ENCODE results near the gene ABLIM3. TPM values are rescaled to one million over a fixed set of nuclear protein-coding genes. Genes with fewer than 3 reads are reported as not detected.

Gene ABLIM3
- total RNA-seq, 1 donor from 2014 or later: 131 TPM

DNA sequence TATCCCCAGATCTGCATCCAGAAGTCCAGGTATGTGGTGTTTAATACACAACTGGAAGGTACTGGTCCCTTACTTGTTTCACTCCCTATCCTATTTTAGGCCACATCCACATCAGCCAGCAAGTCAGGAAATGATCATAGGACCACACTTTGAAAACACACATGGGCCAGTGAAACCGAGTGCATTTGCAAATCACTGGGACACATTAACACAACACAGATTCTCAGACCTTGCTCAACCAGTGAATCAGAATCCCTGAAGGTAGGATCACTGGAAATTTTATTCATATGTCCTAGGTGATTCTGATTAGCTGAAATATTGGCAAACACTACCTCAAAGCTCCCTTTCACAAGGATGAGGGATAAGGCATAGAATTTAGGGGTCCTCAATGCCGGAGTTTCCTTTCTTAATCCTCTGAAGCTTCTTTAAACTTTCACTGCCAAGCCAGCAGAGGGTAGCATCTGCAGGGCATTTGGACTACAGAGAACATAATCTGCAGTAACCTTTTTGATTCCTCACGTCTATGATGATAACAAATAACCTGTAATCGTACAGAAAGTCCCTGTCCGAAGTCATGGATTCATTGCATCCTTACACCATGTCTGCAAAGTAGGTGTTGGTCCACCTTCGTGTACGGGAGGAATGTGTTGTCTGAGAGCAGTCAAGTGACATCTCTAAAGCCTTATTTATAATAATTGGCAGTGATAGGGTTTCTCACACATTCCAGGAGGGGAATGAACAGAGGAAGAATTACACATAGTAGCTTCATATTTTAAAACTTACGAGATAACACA, 11.0 kb upstream of the ABLIM3 start:
- ATAC-seq (ENCODE audit: poor library complexity): peak; percentile 47
- intact Hi-C loops (cut with DNase I): no loop called here
- no peak for DNase-seq

DNA sequence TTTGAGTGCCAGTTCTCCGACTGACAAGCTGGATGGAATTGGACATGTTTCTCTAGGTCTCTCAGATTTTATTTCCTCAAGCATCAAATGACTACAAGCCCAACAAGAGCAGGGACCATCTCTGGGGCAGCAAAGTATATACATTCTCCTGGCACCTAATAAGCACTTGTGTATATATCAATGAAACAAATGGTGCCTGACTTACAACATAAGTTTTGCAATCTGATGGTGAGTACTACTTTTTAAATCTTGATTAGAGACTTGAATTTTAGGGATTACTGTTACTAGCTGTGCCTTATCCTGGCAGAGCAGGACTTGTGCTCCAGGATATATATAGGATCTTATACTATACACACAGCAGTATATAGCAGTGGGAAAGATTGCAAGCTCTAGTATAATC, 8.8 kb upstream of the ABLIM3 start:
- ATAC-seq (ENCODE audit: poor library complexity) (no peak), DNase-seq (no peak)
- intact Hi-C loops (cut with DNase I): no loop called here

DNA sequence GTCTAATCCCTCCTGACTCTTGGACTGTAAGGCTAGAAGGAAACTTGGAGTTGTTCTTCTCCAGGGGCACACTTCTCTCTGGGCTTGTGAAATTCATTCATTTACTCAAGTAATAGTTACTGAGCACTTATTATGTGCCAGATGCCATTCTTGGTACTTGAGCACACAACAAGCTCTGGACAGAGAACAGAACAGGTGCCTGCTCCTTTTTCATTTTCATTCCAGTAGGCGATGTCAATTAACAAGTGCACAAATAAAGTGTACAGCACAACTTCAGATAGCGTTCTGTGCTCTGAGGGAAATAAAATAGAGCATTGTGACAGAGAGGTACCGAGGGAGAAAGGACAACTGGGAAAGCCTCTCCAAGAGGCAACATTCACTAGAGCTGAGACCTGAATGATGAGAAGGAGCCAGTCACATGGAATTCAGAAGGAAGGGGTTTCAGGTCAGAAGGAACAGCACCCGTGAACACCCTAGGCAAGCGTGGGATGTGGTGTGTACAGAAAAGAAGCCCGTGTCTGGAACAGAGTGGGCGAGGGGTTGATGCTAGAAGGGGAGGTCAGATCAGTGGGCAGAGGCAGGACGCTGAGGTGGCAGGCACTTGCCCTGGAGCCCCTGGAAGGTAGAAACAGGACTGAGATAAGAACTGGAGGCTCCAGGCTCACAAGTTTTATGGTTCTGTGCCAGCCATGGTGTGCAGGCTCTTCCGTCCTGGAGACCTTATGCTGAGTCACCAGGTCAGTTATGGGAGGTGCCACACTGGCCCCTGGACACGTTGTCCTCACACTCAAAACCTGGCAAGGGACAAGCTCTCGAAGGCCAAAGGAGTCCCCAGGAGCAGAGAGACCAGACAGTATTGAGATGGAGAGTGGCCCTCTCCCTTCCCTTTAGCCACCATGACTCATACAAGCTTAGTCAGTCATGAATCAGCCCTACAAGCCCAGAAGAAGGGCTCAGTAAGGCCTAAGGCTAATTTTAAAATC, 7.2 kb upstream of the ABLIM3 start:
- intact Hi-C loops (cut with DNase I): no loop called here
- peak; percentile 84 for ATAC-seq (ENCODE audit: poor library complexity)
- peak; percentile 74 for DNase-seq

DNA sequence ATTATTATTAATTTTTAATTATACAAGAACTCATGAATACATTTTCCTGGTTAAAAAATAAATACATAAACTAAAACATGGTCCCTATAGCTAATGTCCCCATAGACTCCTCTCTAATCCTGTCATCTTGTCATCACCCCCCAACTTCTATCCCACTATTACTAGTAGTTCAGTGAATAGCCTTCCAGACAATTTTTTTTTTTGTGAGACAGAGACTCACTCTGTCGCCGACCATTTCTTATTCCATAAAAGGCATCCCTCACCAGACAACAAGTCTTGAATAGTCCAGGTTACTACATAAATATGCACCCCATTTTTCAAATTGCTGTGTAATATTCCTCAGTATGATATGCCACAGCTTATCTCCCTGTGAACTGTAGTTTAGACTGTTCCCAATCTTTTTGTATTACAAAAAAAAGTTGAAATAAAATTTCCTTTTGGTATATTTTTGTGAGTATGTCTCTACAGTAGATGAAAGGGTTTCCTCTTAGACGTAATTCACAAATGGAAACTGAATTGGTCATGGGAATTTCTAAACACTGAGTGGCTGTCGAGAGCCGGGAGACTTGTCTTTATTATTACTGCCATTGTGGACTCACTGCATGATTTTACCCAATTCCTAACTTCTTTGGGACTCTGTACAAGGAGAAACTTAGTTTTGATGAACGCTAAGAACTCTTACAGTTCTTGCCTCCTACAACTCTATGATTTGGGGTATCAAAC, 6.4 kb upstream of the ABLIM3 start:
- no peak for ATAC-seq (ENCODE audit: poor library complexity)
- no peak for DNase-seq
- intact Hi-C loops (cut with DNase I): no loop called here

DNA sequence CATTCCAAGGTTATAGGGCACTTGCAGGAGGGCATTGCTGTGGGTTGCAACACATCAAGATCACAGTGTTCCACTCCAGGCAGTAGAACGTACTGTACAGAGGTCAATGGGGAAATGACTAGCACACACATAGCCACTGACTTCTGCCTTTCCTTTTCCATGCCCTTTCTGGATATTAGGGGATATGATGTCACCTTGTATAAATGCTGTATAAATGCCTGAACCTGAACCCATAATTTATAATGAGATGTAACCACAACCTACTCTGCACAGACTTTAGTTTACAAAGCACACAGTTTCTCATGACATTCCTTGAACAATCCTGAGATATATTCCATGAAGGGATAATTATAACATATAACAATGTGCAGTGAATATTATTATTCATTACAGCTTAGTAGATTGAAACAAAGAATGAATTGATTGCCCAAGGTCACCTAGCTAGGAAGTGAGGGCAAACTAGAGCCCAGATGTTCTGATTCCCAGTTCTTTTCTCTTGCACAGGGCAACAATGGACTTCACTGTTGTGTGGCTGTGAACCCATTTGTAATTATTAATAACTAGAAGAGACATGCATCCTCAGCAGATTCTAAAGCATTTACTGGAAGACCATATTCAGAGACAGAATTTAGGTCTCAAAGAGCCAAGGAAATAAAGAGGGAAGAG, 5.6 kb upstream of the ABLIM3 start:
- intact Hi-C loops (cut with DNase I): no loop called here
- peak; percentile 68 for ATAC-seq (ENCODE audit: poor library complexity)

DNA sequence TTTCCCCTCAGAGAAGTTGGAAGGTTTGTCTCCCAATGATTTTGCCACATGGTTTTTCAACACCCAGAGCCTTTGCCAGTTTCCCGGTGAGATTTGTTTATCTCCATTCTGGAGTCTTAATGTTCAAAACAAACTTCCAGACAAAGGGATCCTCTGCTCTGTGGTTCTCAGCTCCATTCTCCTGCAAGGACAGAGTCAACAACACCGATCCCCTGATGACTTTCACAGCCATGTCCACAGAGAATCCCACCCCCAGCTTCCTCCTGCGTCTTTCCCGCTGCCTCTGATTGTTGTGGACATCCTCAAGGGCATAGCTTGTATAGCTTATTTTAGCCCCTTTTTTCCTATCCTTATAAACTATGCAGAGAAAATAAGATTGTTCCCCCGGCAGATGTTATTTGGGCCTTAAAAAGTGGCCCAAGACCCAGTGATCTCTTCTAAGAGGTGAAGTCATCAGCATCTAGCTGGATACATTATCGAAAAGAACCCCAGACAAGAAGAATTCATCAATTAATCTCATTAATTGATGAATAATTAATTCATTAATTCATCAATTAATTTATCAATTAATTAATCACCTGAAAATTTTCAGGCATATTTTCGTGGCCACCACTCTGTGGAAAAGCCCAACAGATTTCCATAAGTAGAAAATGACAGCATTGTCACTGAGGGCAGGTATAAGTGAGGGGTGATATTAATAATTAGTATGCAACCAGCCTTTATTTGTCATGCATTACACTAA, 2.9 kb upstream of the ABLIM3 start:
- DNase-seq (no peak), ATAC-seq (ENCODE audit: poor library complexity) (no peak)
- intact Hi-C loops (cut with DNase I): no loop called here

More for the DNA sequence above, 5.6 kb upstream of the ABLIM3 start:
- no peak for DNase-seq

DNA sequence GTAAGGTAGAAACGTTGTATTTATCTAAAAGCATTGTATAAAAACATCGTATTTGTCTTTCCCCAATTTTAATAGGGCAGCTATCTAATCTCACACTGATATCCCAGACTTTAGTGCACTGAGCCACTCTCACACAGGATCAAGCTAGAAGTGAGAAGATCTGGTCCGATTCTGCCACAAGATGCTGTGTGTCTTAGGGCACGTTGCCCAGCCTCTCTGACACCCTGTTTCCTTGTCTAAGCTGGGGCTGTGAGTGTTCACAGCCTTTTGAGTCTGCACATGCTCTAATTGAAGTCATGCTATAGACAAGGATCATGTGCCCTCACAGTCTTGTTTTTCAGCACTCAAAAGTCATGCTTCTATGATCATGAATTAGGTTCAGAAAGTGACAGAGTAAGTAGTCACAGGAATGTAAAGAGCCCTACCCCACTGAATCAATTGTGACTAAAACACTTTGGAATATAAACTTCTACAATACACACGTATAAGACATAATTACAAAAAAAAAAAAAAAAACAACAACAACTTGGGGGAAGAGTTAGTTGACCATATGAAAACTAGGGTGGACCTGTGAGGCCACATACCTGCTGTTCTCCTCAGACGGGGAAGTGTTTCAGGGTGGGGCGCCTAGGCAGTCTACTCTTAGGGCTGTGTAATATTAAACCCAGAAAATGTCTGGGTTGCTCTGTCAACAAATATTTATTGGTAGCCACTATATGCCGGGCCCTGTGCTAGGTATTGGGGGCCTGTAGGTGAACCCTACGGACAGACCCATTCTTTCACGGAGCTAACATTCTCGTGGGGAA, 893 bp upstream of the ABLIM3 start:
- intact Hi-C loops (cut with DNase I): loop anchor here (2.0 to 5.0 kb wide), 2 partner anchors 37 to 90 kb away; no protein-coding TSS in a partner anchor
- ATAC-seq (ENCODE audit: poor library complexity) (no peak), DNase-seq (no peak)

DNA sequence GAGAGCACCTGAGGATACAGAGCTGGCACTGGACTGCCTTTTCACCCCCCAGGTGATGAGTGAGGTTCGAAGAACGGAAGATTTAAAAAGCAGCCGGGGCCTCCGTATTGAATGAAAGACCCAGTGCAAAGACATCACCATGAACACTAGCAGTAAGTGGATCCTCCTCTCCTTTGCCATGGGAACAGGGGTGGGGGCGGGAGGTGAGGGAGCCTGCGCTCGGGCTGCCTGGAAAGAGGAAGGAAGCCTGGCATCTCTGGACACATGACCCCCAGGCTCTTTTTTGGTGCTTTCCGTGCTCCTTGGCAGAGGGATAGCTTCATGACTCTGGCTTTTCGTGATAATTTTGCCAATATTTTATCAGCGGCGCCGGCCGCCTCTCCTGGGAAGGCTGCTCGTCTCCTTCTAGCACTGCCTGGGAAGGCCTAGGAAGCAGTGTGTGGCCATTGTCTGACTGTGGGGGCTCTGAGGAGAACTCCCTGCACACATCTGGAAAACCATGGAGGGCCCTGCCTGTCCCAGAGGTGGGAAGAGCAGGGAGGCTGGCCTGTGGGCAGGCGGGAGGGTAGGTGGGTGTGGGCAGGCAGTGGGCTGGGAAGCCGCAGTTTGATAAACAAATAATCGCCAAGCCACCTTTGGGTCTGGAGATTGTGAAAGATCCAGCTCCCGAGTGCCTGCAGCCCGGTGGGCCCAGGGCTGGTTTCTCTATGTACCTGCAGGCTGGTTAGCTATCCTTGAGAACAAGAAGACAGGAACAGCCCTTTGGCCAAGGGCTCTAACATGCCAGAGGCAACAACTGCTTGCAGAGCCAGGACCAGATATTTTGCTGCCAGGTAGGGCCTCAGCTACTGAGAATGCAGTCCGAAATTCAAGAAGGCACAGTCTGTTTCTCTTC, 911 bp downstream of the ABLIM3 start:
- DNase-seq (peak; percentile 63), ATAC-seq (ENCODE audit: poor library complexity) (peak; percentile 77)
- intact Hi-C loops (cut with DNase I): loop anchor here (2.0 to 5.0 kb wide), 2 partner anchors 35 to 89 kb away; no protein-coding TSS in a partner anchor

DNA sequence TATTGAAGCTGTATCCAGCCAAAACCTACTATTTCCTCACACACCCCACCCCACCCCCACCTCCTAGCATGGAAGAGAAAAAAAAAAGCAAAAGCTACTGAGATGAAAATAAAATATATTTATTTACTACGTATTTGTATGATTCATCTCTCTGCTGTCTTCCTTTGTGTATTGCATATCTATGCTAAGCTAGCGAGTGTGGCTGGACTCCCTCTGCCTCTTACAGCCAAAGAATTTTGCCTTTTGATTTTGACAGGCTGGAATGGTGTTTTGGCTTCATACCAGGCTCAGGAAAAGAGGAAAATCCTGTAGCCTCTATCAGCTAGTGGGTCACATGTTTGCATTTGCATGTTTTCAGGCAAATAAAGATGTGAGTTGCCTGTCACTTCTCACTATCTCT, 2.2 kb downstream of the ABLIM3 start:
- ATAC-seq (ENCODE audit: poor library complexity): peak; percentile 51
- DNase-seq: no peak
- intact Hi-C loops (cut with DNase I): loop anchor here (5.0 kb wide), 1 partner anchor 34 kb away; no protein-coding TSS in a partner anchor

DNA sequence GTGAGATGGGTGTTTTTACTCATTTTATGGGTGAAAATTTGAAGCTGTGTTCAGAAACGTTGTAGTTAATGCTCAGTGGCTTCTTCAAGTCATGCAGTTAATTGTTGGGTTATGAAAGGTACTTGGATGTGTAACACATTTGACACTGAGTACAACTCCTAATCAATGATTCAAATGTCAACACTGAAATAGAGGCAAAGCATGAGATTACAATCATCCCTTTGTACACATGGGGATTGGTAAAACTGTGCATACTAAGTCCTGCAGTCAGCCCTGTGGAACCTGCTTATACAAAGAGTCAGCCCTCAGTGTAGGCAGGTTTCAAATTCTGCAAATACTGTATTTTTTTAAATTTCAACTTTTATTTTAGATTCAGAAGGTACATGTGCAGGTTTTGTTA, 3.3 kb downstream of the ABLIM3 start:
- intact Hi-C loops (cut with DNase I): loop anchor here (5.0 kb wide), 1 partner anchor 33 kb away; no protein-coding TSS in a partner anchor
- DNase-seq (no peak), ATAC-seq (ENCODE audit: poor library complexity) (no peak)

DNA sequence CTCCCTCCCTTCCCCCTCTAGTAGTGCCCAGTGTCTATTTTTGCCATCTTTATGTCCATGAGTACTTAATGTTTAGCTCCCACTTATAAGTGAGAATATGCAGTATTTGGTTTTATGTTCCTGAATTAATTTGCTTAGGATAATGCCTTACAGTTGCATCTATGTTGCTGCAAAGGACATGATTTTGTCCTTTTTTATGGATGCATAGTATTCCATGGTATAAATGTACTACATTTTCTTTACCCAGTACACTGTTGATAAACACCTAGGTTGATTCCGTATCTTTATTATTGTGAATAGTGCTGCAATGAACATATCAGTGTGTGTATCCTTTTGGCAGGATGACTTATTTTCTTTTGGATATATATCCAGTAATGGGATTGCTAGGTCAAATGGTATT, 3.8 kb downstream of the ABLIM3 start:
- intact Hi-C loops (cut with DNase I): no loop called here
- no peak for ATAC-seq (ENCODE audit: poor library complexity)
- no peak for DNase-seq

DNA sequence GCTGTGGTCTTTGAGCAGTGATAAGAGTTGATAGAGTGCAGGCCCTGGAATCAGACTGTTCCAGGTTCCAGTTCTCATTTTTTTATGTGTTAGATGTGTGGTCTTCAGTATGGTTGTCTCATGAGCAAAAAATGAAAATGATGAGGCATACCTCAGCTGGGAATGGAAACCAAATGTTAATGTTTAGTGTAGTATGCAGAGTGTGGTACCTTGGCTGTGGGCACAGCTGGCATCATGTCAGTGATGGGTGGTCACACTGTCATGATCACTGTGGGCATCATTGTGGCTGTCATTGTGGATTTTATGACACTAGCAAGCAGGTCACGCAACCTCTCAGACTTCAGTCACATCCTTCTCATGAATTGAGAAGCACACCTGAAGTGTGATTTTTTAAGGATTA, 6.4 kb downstream of the ABLIM3 start:
- DNase-seq: no peak
- intact Hi-C loops (cut with DNase I): no loop called here
- no peak for ATAC-seq (ENCODE audit: poor library complexity)

DNA sequence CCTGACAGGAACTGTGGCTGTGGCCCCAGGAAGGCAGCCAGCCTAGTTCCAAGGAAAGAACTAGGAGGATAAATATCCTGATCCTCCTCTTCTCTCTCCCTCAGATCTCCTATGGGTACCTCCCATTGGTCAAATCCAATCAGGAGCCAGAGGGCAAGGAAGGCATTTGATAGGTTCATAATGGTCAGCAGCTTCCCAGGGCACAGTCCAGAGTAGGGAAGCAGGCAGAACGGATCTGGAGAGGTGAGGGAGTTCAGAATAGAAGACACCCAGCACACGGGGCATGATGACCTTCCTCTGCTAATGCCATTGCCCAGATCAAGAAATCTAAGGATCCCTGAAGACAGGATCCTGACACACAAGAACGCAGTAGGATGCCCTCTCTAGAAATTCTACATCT, 8.6 kb downstream of the ABLIM3 start:
- DNase-seq (no peak), ATAC-seq (ENCODE audit: poor library complexity) (no peak)
- intact Hi-C loops (cut with DNase I): no loop called here

DNA sequence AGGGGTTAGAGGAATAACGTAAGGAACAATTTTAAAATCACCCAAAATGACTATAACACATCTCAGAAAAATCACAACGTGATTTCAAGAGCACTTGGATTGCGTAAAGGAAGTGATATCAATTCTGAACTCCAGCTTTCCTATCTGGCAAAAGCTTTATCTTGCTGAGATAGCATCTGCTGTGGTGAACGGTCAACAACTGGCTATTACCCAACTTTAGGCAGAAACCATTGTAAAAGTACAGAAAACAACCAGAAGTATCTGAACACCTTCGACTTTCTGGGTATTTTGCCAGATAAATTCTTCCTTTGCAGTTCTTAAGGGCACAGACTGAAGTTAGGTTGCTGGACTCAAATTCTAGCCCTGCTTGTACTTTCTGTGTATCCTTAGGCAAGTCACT, 9.2 kb downstream of the ABLIM3 start:
- intact Hi-C loops (cut with DNase I): no loop called here
- no peak for ATAC-seq (ENCODE audit: poor library complexity)
- DNase-seq: no peak

DNA sequence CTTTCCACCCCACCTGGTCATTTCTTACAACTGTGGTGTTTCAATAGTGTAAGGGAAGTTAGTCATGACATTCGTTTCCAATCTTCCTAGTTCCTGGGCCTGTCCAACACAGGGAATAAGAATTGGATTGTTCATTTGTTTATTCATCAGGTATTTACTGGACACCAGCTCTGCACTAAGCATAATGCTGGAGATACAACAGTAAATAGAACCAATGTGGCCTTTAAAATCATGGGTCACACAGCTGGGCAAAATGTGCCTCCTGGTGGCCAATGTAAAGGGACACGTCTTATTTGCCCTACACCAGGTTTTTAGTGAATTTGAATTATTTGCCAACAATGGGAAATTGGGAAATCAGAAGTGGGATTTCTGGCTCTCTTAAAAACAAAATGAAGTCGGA, 10.4 kb downstream of the ABLIM3 start:
- DNase-seq (no peak), ATAC-seq (ENCODE audit: poor library complexity) (no peak)
- intact Hi-C loops (cut with DNase I): no loop called here

DNA sequence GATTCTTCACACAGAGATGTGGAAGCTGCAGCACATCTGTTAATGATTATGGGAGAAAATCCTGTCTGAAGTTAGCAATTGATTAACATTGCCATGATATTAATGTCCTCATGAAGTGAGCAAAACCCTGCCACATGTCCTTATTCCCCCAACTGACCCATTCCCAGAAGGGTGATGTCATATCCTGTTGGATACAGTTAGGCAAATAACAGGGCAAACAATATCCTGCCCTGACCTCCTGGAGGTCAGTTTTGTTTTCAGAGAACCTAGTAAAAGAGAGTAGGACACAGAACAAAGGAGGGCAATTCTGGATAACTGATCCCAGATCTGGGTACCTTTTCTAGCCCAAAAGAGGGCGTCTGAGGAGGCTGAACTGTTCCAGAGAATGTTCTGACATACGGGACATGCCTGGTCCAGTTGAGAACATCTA, 11.0 kb downstream of the ABLIM3 start:
- ATAC-seq (ENCODE audit: poor library complexity) (no peak), DNase-seq (no peak)
- intact Hi-C loops (cut with DNase I): no loop called here
